Measurements from ENCODE around the gene WBP2. TPM values are rescaled to one million over a fixed set of nuclear protein-coding genes. Genes with fewer than 3 reads are reported as not detected.
A peak's percentile ranks its signal among the peaks of the same experiment; 100 is the strongest.

The WBP2 gene
- total and polyA plus RNA-seq, 2 of the 13 experiments (the other 11 are each of a cell fraction or from before 2014, with no cell fraction given), result 29.2 to 29.5 TPM

- TF ChIP-seq SRSF4 (IDR thresholded peaks at IDR 0.05; ENCODE audit: low read depth, low read length, poor library complexity, severe bottlenecking) (peak; percentile 17), MATR3 (CRISPR knock-in tag; IDR thresholded peaks at IDR 0.05) (no peak), THAP11 (CRISPR knock-in tag; IDR thresholded peaks at IDR 0.05) (peak; percentile 26; the same call in 1 of the 2 replicates), PAF1 (CRISPR knock-in tag; IDR thresholded peaks at IDR 0.05) (no peak), MAFF (IDR thresholded peaks at IDR 0.05; ENCODE audit: low read depth, low read length) (no peak), ZNF350 (CRISPR knock-in tag; IDR thresholded peaks at IDR 0.05; ENCODE audit: borderline replicate concordance, low read depth) (no peak; the same call in 1 of the 2 replicates), ZNF879 (CRISPR knock-in tag; IDR thresholded peaks at IDR 0.05) (peak; percentile 92), PHF8 (CRISPR knock-in tag; IDR thresholded peaks at IDR 0.05) (no peak), ZNF512 (CRISPR knock-in tag; IDR thresholded peaks at IDR 0.05) (no peak), SPEN (CRISPR knock-in tag; IDR thresholded peaks at IDR 0.05; ENCODE audit: low read depth) (no peak), ATF1 (CRISPR knock-in tag; IDR thresholded peaks at IDR 0.05) (no peak), PRMT3 (CRISPR knock-in tag; IDR thresholded peaks at IDR 0.05; ENCODE audit: borderline replicate concordance, low read depth) (0 out of 2 replicates have a peak, but pooled peaks have one; percentile 53), ZNF703 (CRISPR knock-in tag; IDR thresholded peaks at IDR 0.05; ENCODE audit: borderline replicate concordance) (peak; percentile 72), NFYC (CRISPR knock-in tag; IDR thresholded peaks at IDR 0.05) (no peak), ZNF501 (CRISPR knock-in tag; IDR thresholded peaks at IDR 0.05) (0 out of 2 replicates have a peak, but pooled peaks have one; percentile 13), ZFP62 (CRISPR knock-in tag; IDR thresholded peaks at IDR 0.05) (0 out of 2 replicates have a peak, but pooled peaks have one; percentile 63), YEATS4 (CRISPR knock-in tag; IDR thresholded peaks at IDR 0.05; ENCODE audit: borderline replicate concordance) (no peak; the same call in 1 of the 2 replicates), ZNF260 (CRISPR knock-in tag; IDR thresholded peaks at IDR 0.05; ENCODE audit: borderline replicate concordance, low read depth) (0 out of 2 replicates have a peak, but pooled peaks have one; percentile 18), MAFG (CRISPR knock-in tag; IDR thresholded peaks at IDR 0.05) (no peak), ZNF263 (CRISPR knock-in tag; IDR thresholded peaks at IDR 0.05) (no peak), MXD1 (CRISPR knock-in tag; IDR thresholded peaks at IDR 0.05) (no peak; the same call in 1 of the 2 replicates), KDM5A (IDR thresholded peaks at IDR 0.05; ENCODE audit: borderline replicate concordance, low read length) (no peak; the same call in 1 of the 2 replicates), KLF6 (CRISPR knock-in tag; IDR thresholded peaks at IDR 0.05) (no peak)
- TF ChIP-seq, protein P1, sequence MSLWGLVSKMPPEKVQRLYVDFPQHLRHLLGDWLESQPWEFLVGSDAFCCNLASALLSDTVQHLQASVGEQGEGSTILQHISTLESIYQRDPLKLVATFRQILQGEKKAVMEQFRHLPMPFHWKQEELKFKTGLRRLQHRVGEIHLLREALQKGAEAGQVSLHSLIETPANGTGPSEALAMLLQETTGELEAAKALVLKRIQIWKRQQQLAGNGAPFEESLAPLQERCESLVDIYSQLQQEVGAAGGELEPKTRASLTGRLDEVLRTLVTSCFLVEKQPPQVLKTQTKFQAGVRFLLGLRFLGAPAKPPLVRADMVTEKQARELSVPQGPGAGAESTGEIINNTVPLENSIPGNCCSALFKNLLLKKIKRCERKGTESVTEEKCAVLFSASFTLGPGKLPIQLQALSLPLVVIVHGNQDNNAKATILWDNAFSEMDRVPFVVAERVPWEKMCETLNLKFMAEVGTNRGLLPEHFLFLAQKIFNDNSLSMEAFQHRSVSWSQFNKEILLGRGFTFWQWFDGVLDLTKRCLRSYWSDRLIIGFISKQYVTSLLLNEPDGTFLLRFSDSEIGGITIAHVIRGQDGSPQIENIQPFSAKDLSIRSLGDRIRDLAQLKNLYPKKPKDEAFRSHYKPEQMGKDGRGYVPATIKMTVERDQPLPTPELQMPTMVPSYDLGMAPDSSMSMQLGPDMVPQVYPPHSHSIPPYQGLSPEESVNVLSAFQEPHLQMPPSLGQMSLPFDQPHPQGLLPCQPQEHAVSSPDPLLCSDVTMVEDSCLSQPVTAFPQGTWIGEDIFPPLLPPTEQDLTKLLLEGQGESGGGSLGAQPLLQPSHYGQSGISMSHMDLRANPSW (CRISPR knock-in tag; IDR thresholded peaks at IDR 0.05; ENCODE audit: borderline replicate concordance), result no peak; the same call in 1 of the 2 replicates
These were observed 22.0 kb upstream of the WBP2 start (continued) for GRCh38 chr17:75876938-75877751.

Data from HepG2 (cell line).